NT2/D1 (cell line): ENCODE measurements around the gene UBC.
"Not testable (repeated sequence)": the region's sequence is repeated elsewhere in the genome, so short reads cannot be mapped to it uniquely, and the experiment has no call there.

Experiments
- SUZ12 ChIP-seq: IDR thresholded peaks from 2 replicates; pipeline ENCODE4 v1.6.1; 2011; ENCODE audit not compliant: insufficient read length, insufficient read depth; ENCODE audit errors: extremely low read depth
- YY1 ChIP-seq: IDR thresholded peaks from 2 replicates; pipeline ENCODE4 v1.6.1; 2011; ENCODE audit not compliant: insufficient read length, insufficient read depth
- ZNF274 ChIP-seq: IDR thresholded peaks from 2 replicates; pipeline ENCODE4 v1.6.1; 2011; ENCODE audit warnings: mild to moderate bottlenecking, low read depth, low read length

DNA sequence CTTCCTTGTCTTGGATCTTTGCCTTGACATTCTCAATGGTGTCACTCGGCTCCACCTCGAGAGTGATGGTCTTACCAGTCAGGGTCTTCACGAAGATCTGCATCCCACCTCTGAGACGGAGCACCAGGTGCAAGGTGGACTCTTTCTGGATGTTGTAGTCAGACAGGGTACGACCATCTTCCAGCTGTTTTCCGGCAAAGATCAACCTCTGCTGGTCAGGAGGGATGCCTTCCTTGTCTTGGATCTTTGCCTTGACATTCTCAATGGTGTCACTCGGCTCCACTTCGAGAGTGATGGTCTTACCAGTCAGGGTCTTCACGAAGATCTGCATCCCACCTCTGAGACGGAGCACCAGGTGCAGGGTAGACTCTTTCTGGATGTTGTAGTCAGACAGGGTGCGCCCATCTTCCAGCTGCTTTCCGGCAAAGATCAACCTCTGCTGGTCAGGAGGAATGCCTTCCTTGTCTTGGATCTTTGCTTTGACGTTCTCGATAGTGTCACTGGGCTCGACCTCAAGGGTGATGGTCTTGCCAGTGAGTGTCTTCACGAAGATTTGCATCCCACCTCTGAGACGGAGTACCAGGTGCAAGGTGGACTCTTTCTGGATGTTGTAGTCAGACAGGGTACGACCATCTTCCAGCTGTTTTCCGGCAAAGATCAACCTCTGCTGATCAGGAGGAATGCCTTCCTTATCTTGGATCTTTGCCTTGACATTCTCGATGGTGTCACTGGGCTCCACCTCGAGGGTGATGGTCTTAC lies 1.7 kb downstream of the UBC start:
- TF ChIP-seq ZNF274, SUZ12, YY1: not testable (repeated sequence)
